Measurements from ENCODE around the gene SYCE3. TPM values are rescaled to one million over a fixed set of nuclear protein-coding genes. Genes with fewer than 3 reads are reported as not detected.

Gene SYCE3
- total RNA-seq, 4 donors from 2014 or later: not detected

- TF ChIP-seq EP300 (IDR thresholded peaks at IDR 0.05) (no peak), POLR2AphosphoS5 (IDR thresholded peaks at IDR 0.05) (no peak), POLR2A (IDR thresholded peaks at IDR 0.05; ENCODE audit: low read depth) (no peak)
- TF ChIP-seq, protein P1, sequence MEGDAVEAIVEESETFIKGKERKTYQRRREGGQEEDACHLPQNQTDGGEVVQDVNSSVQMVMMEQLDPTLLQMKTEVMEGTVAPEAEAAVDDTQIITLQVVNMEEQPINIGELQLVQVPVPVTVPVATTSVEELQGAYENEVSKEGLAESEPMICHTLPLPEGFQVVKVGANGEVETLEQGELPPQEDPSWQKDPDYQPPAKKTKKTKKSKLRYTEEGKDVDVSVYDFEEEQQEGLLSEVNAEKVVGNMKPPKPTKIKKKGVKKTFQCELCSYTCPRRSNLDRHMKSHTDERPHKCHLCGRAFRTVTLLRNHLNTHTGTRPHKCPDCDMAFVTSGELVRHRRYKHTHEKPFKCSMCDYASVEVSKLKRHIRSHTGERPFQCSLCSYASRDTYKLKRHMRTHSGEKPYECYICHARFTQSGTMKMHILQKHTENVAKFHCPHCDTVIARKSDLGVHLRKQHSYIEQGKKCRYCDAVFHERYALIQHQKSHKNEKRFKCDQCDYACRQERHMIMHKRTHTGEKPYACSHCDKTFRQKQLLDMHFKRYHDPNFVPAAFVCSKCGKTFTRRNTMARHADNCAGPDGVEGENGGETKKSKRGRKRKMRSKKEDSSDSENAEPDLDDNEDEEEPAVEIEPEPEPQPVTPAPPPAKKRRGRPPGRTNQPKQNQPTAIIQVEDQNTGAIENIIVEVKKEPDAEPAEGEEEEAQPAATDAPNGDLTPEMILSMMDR (IDR thresholded peaks at IDR 0.05): no peak
- no peaks in the 10 kb centered on the region for H3K9me3 ChIP-seq
- 77% methylated on average over 18 of the region's 26 CpGs for WGBS
- DNase-seq (ENCODE audit: extremely low spot score): no peak
- H3K27me3 ChIP-seq: peaks cover 0 to 8% (median 0%) of the 10 kb centered on the region in 4 donors
- peaks cover 8 to 74% (median 52%) of the 10 kb centered on the region in 4 donors for H3K36me3 ChIP-seq
- peaks cover 14 to 18% (median 17%) of the 10 kb centered on the region in 4 donors for H3K4me1 ChIP-seq
- no peak overlapping the region for H3K4me3 ChIP-seq
- H3K27ac ChIP-seq (replicated peaks in 1 of 4): no peak overlapping the region
- intact Hi-C loops (cut with DNase I): no loop called here
Observed at GRCh38 chr22:50573491-50574382, 11.0 kb upstream of the SYCE3 start.

DNA sequence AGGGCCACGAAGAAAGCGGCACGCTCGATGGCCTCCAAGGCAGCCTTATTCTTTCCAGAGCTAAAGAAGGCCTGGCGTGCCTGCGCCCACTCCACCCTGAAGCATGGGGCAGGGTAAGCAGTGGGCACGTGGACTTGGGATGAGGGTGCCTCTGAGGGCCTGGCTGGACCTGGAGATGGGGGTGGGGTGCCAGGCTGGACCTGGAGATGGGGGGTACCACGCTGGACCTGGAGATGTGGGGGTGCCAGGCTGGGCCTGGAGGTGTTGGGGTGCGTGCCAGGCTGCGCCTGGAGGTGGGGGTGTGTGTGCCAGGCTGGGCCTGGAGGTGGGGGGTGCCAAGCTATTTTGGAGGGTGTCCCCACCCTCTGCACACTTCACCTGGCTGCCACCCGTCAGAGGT is 10.2 kb upstream of the SYCE3 start:
- Histone ChIP-seq H3K9me3 (no peaks in the 10 kb centered on the region), H3K4me3 (no peak overlapping the region), H3K4me1 (peaks cover 6 to 14% (median 10%) of the 10 kb centered on the region in 4 donors), H3K27ac (replicated peaks in 1 of 4) (no peak overlapping the region), H3K36me3 (peaks cover 14 to 80% (median 59%) of the 10 kb centered on the region in 4 donors), H3K27me3 (peaks cover 0 to 6% (median 0%) of the 10 kb centered on the region in 4 donors)
- DNase-seq (ENCODE audit: extremely low spot score): no peak
- intact Hi-C loops (cut with DNase I): no loop called here
- WGBS: 94% methylated on average over 8 of the region's 11 CpGs
- no peak for TF ChIP-seq POLR2A (IDR thresholded peaks at IDR 0.05; ENCODE audit: low read depth)
- TF ChIP-seq EP300 (IDR thresholded peaks at IDR 0.05): no peak

GRCh38 chr22:50571264-50572175 is 8.8 kb upstream of the SYCE3 start:
- H3K27me3 ChIP-seq: no peaks in the 10 kb centered on the region
- no peak overlapping the region for H3K27ac ChIP-seq (replicated peaks in 1 of 4)
- H3K4me3 ChIP-seq: no peak overlapping the region
- intact Hi-C loops (cut with DNase I): no loop called here
- DNase-seq (ENCODE audit: extremely low spot score): no peak
- TF ChIP-seq POLR2A (IDR thresholded peaks at IDR 0.05; ENCODE audit: low read depth): no peak
- no peak for TF ChIP-seq POLR2AphosphoS5 (IDR thresholded peaks at IDR 0.05)
- TF ChIP-seq EP300 (IDR thresholded peaks at IDR 0.05): no peak
- TF ChIP-seq, protein P1 (IDR thresholded peaks at IDR 0.05): no peak
- WGBS: 84% methylated on average over 21 of the region's 26 CpGs
- H3K9me3 ChIP-seq: no peaks in the 10 kb centered on the region
- H3K36me3 ChIP-seq: peaks cover 14 to 78% (median 59%) of the 10 kb centered on the region in 4 donors
- peaks cover 0 to 10% (median 0%) of the 10 kb centered on the region in 4 donors for H3K4me1 ChIP-seq

- DNase-seq (ENCODE audit: extremely low spot score): no peak
- 80% methylated on average over 1 of the region's 12 CpGs for WGBS
- no peaks in the 10 kb centered on the region for H3K9me3 ChIP-seq
- no peak overlapping the region for H3K4me3 ChIP-seq
- no peak for TF ChIP-seq EP300 (IDR thresholded peaks at IDR 0.05)
- no peak for TF ChIP-seq POLR2AphosphoS5 (IDR thresholded peaks at IDR 0.05)
- TF ChIP-seq, protein P1 (IDR thresholded peaks at IDR 0.05): no peak
- TF ChIP-seq POLR2A (IDR thresholded peaks at IDR 0.05; ENCODE audit: low read depth): no peak
- peaks cover 0 to 4% (median 0%) of the 10 kb centered on the region in 4 donors for H3K4me1 ChIP-seq
- intact Hi-C loops (cut with DNase I): no loop called here
- no peaks in the 10 kb centered on the region for H3K27me3 ChIP-seq
- H3K36me3 ChIP-seq: peaks cover 14 to 72% (median 59%) of the 10 kb centered on the region in 4 donors
- H3K27ac ChIP-seq (replicated peaks in 1 of 4): no peak overlapping the region
Observed at GRCh38 chr22:50570861-50571260, 8.1 kb upstream of the SYCE3 start.
